GM18868 (cell line): ENCODE measurements around the gene TANC1.
"Not testable (repeated sequence)": the region's sequence is repeated elsewhere in the genome, so short reads cannot be mapped to it uniquely, and the experiment has no call there.

Experiments
- ATAC-seq: cut with Tn5 transposase; IDR thresholded peaks from one replicate; pipeline ENCODE4 v1.9.1; 2021; ENCODE audit warnings: mild to moderate bottlenecking, moderate library complexity; ENCODE audit not compliant: unreplicated experiment

The TANC1 gene

GRCh38 chr2:159082119-159082518, 113.7 kb downstream of the TANC1 start:
- no peak for ATAC-seq

GRCh38 chr2:159084384-159085370, 116.2 kb downstream of the TANC1 start:
- ATAC-seq = no peak

GRCh38 chr2:159086342-159086741, 117.9 kb downstream of the TANC1 start:
- no peak for ATAC-seq

GRCh38 chr2:159086826-159087225, 118.4 kb downstream of the TANC1 start:
- no peak for ATAC-seq

- ATAC-seq = no peak
Observed at GRCh38 chr2:159088906-159089305, 120.5 kb downstream of the TANC1 start.

GRCh38 chr2:159089543-159089942, 121.1 kb downstream of the TANC1 start:
- no peak for ATAC-seq

- ATAC-seq = peak; percentile 71
Observed at GRCh38 chr2:159090514-159091201, 122.2 kb downstream of the TANC1 start.

- ATAC-seq = no peak
Observed at GRCh38 chr2:159091381-159091780, 122.9 kb downstream of the TANC1 start.

GRCh38 chr2:159091976-159092375, 123.5 kb downstream of the TANC1 start:
- peak; percentile 37 for ATAC-seq

- ATAC-seq = no peak
Observed at GRCh38 chr2:159093497-159093896, 125.1 kb downstream of the TANC1 start.

- ATAC-seq = no peak
Observed at GRCh38 chr2:159094173-159094737, 125.8 kb downstream of the TANC1 start.

- ATAC-seq = no peak
Observed at GRCh38 chr2:159095813-159096212, 127.4 kb downstream of the TANC1 start.

GRCh38 chr2:159096302-159096855, 127.9 kb downstream of the TANC1 start:
- not testable (repeated sequence) for ATAC-seq

GRCh38 chr2:159096901-159097300, 128.5 kb downstream of the TANC1 start:
- ATAC-seq = no peak

GRCh38 chr2:159098361-159098760, 129.9 kb downstream of the TANC1 start:
- ATAC-seq = no peak

GRCh38 chr2:159098921-159099411, 130.5 kb downstream of the TANC1 start:
- peak; percentile 79 for ATAC-seq

- ATAC-seq = no peak
Observed at GRCh38 chr2:159101755-159102489, 133.5 kb downstream of the TANC1 start.

GRCh38 chr2:159103411-159103810, 135.0 kb downstream of the TANC1 start:
- no peak for ATAC-seq

GRCh38 chr2:159106109-159106508, 137.7 kb downstream of the TANC1 start:
- no peak for ATAC-seq

GRCh38 chr2:159108181-159108893, 139.9 kb downstream of the TANC1 start:
- no peak for ATAC-seq
